CD14-positive monocyte (primary cell): ENCODE data around the gene TPK1. TPM values are rescaled to one million over a fixed set of nuclear protein-coding genes. Genes with fewer than 3 reads are reported as not detected.

ENCODE experiments used
- DNase-seq, 3 donors: peaks; one replicate each; pipeline ENCODE4 v3.0.0-alpha.2; 2011 to 2022
- H2AFZ ChIP-seq: 2 replicates; pipeline ENCODE4 v1.6.0; 2012; ENCODE audit warnings: mild to moderate bottlenecking, low read depth, low read length, inconsistent platforms; ENCODE audit not compliant: insufficient read depth, poor library complexity, severe bottlenecking
- H3K27ac ChIP-seq, 2 donors: 1 replicate in 1 of 2; 2 replicates in 1 of 2; pipeline ENCODE4 v1.5.1; 2012 to 2013; ENCODE audit warnings: low read length in 2 of 2, control low read depth in 1 of 2, inconsistent platforms in 1 of 2, low read depth in 1 of 2, mild to moderate bottlenecking in 1 of 2
- H3K27me3 ChIP-seq, 2 donors: one replicate each; pipeline versions ENCODE4 v1.6.0 to v1.6.1; 2011 to 2013; ENCODE audit warnings: low read length in 2 of 2; ENCODE audit not compliant: control insufficient read depth in 2 of 2, insufficient read depth in 2 of 2
- H3K36me3 ChIP-seq, 2 donors: replicated peaks in 1 of 2; 1 replicate in 1 of 2; 2 replicates in 1 of 2; pipeline versions ENCODE4 v1.5.1 to v1.6.1; 2012 to 2013; ENCODE audit warnings: low read length in 2 of 2, control low read depth in 1 of 2, inconsistent platforms in 1 of 2, mild to moderate bottlenecking in 1 of 2; ENCODE audit not compliant: insufficient read depth in 2 of 2, control insufficient read depth in 1 of 2
- H3K4me1 ChIP-seq, 2 donors: 1 replicate in 1 of 2; 2 replicates in 1 of 2; pipeline versions ENCODE4 v1.5.1 to v1.6.1; 2012 to 2013; ENCODE audit warnings: low read length in 2 of 2, control low read depth in 1 of 2, inconsistent platforms in 1 of 2, mild to moderate bottlenecking in 1 of 2, moderate library complexity in 1 of 2; ENCODE audit not compliant: insufficient read depth in 2 of 2, control insufficient read depth in 1 of 2
- H3K4me2 ChIP-seq: replicated peaks from 2 replicates; pipeline ENCODE3; 2012; ENCODE audit warnings: low read length, moderate library complexity, mild to moderate bottlenecking; ENCODE audit not compliant: poor library complexity, severe bottlenecking; ENCODE audit errors: extremely low read depth
- H3K4me3 ChIP-seq, 3 experiments: fragments of 200-600 bp in 1 of 3; sonication (generic) in 1 of 3; replicated peaks in 1 of 3; 1 replicate in 2 of 3; 2 replicates in 1 of 3; pipeline ENCODE4 v1.5.1; 2011 to 2013; ENCODE audit warnings: low read length in 3 of 3, mild to moderate bottlenecking in 3 of 3, control low read depth in 2 of 3, low read depth in 2 of 3, inconsistent platforms in 1 of 3, moderate library complexity in 1 of 3
- H3K79me2 ChIP-seq: 2 replicates; pipeline ENCODE4 v1.6.0; 2012; ENCODE audit warnings: mild to moderate bottlenecking, control low read depth, inconsistent platforms, low read length, moderate library complexity; ENCODE audit not compliant: insufficient read depth
- H3K9ac ChIP-seq: 2 replicates; pipeline ENCODE4 v1.6.0; 2017; ENCODE audit warnings: low read length, mild to moderate bottlenecking; ENCODE audit not compliant: insufficient read depth, poor library complexity, severe bottlenecking
- H3K9me3 ChIP-seq, 2 donors: replicated peaks in 1 of 2; 1 replicate in 1 of 2; 2 replicates in 1 of 2; pipeline versions ENCODE4 v1.5.1 to v1.6.1; 2012 to 2013; ENCODE audit warnings: low read length in 2 of 2, control low read depth in 1 of 2; ENCODE audit not compliant: control insufficient read depth in 1 of 2, insufficient read depth in 1 of 2
- H4K20me1 ChIP-seq: 2 replicates; pipeline ENCODE4 v1.6.0; 2012; ENCODE audit warnings: mild to moderate bottlenecking, low read length, control low read depth, moderate library complexity; ENCODE audit not compliant: insufficient read depth
- H3K27ac Mint-ChIP-seq, 7 donors: one replicate each; pipeline ENCODE4 v1.8.0; 2020; ENCODE audit warnings: mild to moderate bottlenecking in 7 of 7, mixed read lengths in 7 of 7, moderate library complexity in 6 of 7, inconsistent platforms in 2 of 7
- H3K27me3 Mint-ChIP-seq, 3 donors: one replicate each; pipeline ENCODE4 v1.8.0; 2021 to 2022; ENCODE audit warnings: low read depth in 3 of 3, mild to moderate bottlenecking in 3 of 3, mixed read lengths in 3 of 3, moderate library complexity in 3 of 3, inconsistent platforms in 1 of 3
- H3K36me3 Mint-ChIP-seq, 2 donors: one replicate each; pipeline ENCODE4 v1.8.0; 2020; ENCODE audit warnings: mixed read lengths in 2 of 2, inconsistent platforms in 1 of 2, mild to moderate bottlenecking in 1 of 2
- H3K4me1 Mint-ChIP-seq: one replicate; pipeline ENCODE4 v1.8.0; 2020; ENCODE audit warnings: mild to moderate bottlenecking, mixed read lengths
- H3K4me3 Mint-ChIP-seq, 2 donors: one replicate each; pipeline ENCODE4 v1.8.0; 2020; ENCODE audit warnings: mild to moderate bottlenecking in 2 of 2, mixed read lengths in 2 of 2, moderate library complexity in 1 of 2
- H3K9me3 Mint-ChIP-seq, 7 donors: one replicate each; pipeline ENCODE4 v1.8.0; 2020 to 2022; ENCODE audit warnings: mixed read lengths in 7 of 7, mild to moderate bottlenecking in 6 of 7, moderate library complexity in 6 of 7, inconsistent platforms in 2 of 7
- WGBS: methylation state at CpG from one replicate; pipeline ENCODE4 v1.1.5; 2013; ENCODE audit warnings: missing lambda C conversion rate; ENCODE audit not compliant: insufficient coverage; 5-methylcytosine and 5-hydroxymethylcytosine counted together
- intact Hi-C, 2 donors: fragments of 100-400 bp; cut with micrococcal nuclease; formaldehyde crosslinking; loops; one replicate each; pipeline versions ENCODE4 v1.15.0 to v1.15.1; 2023
- polyA plus RNA-seq, 3 donors: library from polyadenylated mRNA; depleted of rRNA in 1 of 3; unstranded in 2 of 3; stranded (reverse) in 1 of 3; fragments of 300-500 nt in 2 of 3; fragments of >200 nt in 1 of 3; fragmentation: Illumina TruSeq in 2 of 3; gene quantifications; 1 replicate in 2 of 3; 2 replicates in 1 of 3; pipeline ENCODE4 v1.2.3, GENCODE V29; 2012 to 2021
- TF ChIP-seq, protein P1 (sequence below): fragments of 200-600 bp; IDR thresholded peaks from one replicate; pipeline ENCODE4 v1.8.0; 2022; ENCODE audit warnings: antibody characterized with exemption, mild to moderate bottlenecking

Gene TPK1
- polyA plus RNA-seq, 3 donors, result 18.9 to 33.8 (median 33.1) TPM

DNA sequence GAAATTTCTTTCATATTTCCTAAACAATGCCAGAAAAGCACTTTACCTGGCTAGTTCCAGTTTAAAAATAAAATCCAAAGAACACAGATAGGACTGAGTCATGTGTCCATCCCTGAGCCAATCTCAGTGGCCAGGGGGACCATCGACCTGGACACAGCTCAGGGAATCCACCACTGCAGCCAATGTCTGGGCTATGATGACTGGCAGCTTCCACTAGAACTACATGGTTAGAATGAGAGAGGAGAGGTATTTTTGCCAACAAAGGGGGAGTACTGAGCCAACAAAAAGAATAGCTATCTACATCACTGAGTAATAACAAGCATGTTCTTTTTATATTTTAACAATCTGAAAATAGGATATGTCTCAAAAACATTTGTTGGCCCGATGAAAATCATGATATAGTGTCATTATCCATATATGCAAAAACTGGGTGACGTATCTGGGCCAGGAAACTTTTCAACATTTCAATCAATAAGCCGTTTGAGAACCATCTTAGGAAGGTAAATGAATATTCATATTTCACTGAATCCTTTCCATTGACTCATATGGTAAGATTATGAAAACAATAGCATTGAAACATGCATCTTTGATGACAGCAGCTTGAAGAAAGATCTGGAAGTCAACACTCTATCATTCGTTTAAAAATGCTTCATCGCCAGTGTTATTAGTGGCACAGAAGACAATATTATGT, 104.0 kb downstream of the TPK1 start:
- H3K36me3 ChIP-seq, result no peaks in the 10 kb centered on the region
- H3K4me1 ChIP-seq, result no peaks in the 10 kb centered on the region
- H3K27me3 Mint-ChIP-seq, result no peaks in the 10 kb centered on the region
- no peaks in the 10 kb centered on the region for H3K9me3 ChIP-seq
- H3K79me2 ChIP-seq, result no peaks in the 10 kb centered on the region
- no peak overlapping the region for H2AFZ ChIP-seq
- H3K4me3 ChIP-seq, result no peak overlapping the region
- H3K4me1 Mint-ChIP-seq, result peaks cover 1% of the 10 kb centered on the region
- no peak for DNase-seq
- no peaks in the 10 kb centered on the region for H3K27me3 ChIP-seq
- H3K9ac ChIP-seq, result no peak overlapping the region
- H3K27ac Mint-ChIP-seq, result no peak overlapping the region
- intact Hi-C loops, result no loop called here
- H3K4me2 ChIP-seq, result no peak overlapping the region
- no peaks in the 10 kb centered on the region for H4K20me1 ChIP-seq
- no CpG with 5 or more reads among the region's 6 CpGs for WGBS
- no peak overlapping the region for H3K4me3 Mint-ChIP-seq
- H3K9me3 Mint-ChIP-seq, result peaks cover 0 to 6% (median 4%) of the 10 kb centered on the region in 7 donors
- H3K27ac ChIP-seq, result no peak overlapping the region
- TF ChIP-seq, protein P1, sequence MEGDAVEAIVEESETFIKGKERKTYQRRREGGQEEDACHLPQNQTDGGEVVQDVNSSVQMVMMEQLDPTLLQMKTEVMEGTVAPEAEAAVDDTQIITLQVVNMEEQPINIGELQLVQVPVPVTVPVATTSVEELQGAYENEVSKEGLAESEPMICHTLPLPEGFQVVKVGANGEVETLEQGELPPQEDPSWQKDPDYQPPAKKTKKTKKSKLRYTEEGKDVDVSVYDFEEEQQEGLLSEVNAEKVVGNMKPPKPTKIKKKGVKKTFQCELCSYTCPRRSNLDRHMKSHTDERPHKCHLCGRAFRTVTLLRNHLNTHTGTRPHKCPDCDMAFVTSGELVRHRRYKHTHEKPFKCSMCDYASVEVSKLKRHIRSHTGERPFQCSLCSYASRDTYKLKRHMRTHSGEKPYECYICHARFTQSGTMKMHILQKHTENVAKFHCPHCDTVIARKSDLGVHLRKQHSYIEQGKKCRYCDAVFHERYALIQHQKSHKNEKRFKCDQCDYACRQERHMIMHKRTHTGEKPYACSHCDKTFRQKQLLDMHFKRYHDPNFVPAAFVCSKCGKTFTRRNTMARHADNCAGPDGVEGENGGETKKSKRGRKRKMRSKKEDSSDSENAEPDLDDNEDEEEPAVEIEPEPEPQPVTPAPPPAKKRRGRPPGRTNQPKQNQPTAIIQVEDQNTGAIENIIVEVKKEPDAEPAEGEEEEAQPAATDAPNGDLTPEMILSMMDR, result no peak
- peaks cover 0 to 8% of the 10 kb centered on the region in 2 donors for H3K36me3 Mint-ChIP-seq

DNA sequence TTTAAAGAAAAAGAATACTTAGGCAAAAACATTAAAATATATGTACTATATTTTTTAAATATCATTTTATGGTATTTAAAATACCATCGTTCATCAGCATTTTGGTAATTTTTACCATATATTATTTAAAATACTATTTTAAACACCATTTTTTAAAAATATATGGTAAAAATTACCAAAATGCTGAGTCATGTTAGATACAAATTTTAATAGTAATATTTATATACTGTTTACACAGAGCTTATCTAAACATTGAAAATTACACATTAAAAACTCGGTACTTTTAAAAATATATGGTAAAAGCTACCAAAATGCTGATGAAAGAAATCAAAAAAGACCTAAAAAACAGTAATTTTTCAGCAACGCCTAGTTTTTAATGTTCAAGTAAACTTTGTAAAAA, 105.6 kb downstream of the TPK1 start:
- H3K9ac ChIP-seq, result no peak overlapping the region
- no peaks in the 10 kb centered on the region for H3K36me3 ChIP-seq
- Mint-ChIP-seq H3K9me3 (peaks cover 0 to 6% (median 4%) of the 10 kb centered on the region in 7 donors), H3K4me3 (no peak overlapping the region), H3K27me3 (no peaks in the 10 kb centered on the region), H3K4me1 (no peaks in the 10 kb centered on the region), H3K27ac (no peak overlapping the region), H3K36me3 (peaks cover 0 to 5% of the 10 kb centered on the region in 2 donors)
- TF ChIP-seq, protein P1, result no peak
- H3K4me1 ChIP-seq, result no peaks in the 10 kb centered on the region
- H4K20me1 ChIP-seq, result no peaks in the 10 kb centered on the region
- no peak overlapping the region for H3K4me2 ChIP-seq
- no peaks in the 10 kb centered on the region for H3K9me3 ChIP-seq
- DNase-seq, result no peak
- no CpG with 5 or more reads among the region's 3 CpGs for WGBS
- intact Hi-C loops, result no loop called here
- no peak overlapping the region for H3K4me3 ChIP-seq
- H2AFZ ChIP-seq, result no peak overlapping the region
- H3K27ac ChIP-seq, result no peak overlapping the region
- no peaks in the 10 kb centered on the region for H3K27me3 ChIP-seq
- no peaks in the 10 kb centered on the region for H3K79me2 ChIP-seq
